ENCODE data around the gene LMNTD2.

The LMNTD2 gene

DNA sequence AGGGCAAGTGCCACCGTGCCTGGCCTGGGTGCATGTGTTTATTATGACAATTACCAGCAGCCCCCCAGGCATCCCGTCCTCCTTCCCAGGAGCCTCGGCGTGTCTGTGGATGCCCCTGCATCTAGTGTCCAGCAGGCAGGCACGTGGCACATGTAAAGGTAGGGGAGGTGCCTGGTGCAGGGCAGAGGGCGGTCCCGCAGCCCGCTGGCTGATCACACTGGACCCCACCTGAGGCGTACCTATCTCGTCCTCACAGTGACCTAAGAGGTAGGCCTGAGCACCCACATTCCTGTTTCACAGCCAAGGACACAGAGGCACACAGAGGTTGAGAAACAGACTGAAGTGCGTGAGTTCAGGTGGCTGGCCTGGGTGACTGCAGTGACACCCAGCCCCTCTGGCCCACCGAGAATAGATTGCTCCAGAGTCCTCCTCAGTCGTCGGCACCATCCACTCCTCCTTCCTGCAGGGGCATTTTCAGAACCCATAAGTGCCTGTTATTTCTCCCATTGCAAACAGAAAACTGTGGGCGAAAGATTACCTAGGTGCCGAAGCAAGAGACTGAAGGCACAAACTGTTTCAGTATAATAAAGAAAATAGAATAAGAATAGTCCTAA, 12.7 kb upstream of the LMNTD2 start:
- no peaks in the 10 kb centered on the region for H3K36me3 ChIP-seq (ENCODE audit: control insufficient read depth, insufficient read depth, low read length)
- peaks cover 2% of the 10 kb centered on the region; the same call in 1 of the 2 replicates for H3K27me3 ChIP-seq (replicated peaks; ENCODE audit: control insufficient read depth, insufficient read depth, low read length)
- no peak overlapping the region for H3K4me3 ChIP-seq (replicated peaks; ENCODE audit: low read depth, low read length)
- DNase-seq (ENCODE audit: extremely low read depth, insufficient read length): no peak
- TF ChIP-seq, protein P1, sequence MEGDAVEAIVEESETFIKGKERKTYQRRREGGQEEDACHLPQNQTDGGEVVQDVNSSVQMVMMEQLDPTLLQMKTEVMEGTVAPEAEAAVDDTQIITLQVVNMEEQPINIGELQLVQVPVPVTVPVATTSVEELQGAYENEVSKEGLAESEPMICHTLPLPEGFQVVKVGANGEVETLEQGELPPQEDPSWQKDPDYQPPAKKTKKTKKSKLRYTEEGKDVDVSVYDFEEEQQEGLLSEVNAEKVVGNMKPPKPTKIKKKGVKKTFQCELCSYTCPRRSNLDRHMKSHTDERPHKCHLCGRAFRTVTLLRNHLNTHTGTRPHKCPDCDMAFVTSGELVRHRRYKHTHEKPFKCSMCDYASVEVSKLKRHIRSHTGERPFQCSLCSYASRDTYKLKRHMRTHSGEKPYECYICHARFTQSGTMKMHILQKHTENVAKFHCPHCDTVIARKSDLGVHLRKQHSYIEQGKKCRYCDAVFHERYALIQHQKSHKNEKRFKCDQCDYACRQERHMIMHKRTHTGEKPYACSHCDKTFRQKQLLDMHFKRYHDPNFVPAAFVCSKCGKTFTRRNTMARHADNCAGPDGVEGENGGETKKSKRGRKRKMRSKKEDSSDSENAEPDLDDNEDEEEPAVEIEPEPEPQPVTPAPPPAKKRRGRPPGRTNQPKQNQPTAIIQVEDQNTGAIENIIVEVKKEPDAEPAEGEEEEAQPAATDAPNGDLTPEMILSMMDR (IDR thresholded peaks at IDR 0.05; ENCODE audit: insufficient read depth, low read length, poor library complexity, severe bottlenecking): no peak

DNA sequence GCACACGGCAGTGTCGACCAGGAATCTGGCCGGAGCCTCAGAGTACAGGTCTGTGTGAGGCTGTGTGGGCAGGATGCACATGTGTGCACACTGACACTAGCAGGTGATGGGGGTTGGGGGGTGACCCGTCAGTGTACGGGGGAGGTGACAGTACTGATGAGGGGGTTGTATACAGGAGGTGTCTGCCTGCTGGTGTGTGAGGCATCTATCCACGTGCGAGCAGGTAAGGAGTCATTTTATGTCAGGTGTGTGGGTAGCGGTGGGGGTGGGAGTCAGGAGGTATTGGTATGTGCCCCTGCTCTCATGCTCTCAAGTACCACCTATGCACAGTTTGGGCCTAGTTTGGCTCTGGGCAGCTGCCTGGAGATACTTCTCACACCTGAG, 11.3 kb upstream of the LMNTD2 start:
- Histone ChIP-seq H3K4me3 (replicated peaks; ENCODE audit: low read depth, low read length) (no peak overlapping the region), H3K36me3 (ENCODE audit: control insufficient read depth, insufficient read depth, low read length) (no peaks in the 10 kb centered on the region), H3K27me3 (replicated peaks; ENCODE audit: control insufficient read depth, insufficient read depth, low read length) (peaks cover 2% of the 10 kb centered on the region; the same call in 1 of the 2 replicates)
- TF ChIP-seq, protein P1 (IDR thresholded peaks at IDR 0.05; ENCODE audit: insufficient read depth, low read length, poor library complexity, severe bottlenecking): no peak
- DNase-seq (ENCODE audit: extremely low read depth, insufficient read length): no peak

DNA sequence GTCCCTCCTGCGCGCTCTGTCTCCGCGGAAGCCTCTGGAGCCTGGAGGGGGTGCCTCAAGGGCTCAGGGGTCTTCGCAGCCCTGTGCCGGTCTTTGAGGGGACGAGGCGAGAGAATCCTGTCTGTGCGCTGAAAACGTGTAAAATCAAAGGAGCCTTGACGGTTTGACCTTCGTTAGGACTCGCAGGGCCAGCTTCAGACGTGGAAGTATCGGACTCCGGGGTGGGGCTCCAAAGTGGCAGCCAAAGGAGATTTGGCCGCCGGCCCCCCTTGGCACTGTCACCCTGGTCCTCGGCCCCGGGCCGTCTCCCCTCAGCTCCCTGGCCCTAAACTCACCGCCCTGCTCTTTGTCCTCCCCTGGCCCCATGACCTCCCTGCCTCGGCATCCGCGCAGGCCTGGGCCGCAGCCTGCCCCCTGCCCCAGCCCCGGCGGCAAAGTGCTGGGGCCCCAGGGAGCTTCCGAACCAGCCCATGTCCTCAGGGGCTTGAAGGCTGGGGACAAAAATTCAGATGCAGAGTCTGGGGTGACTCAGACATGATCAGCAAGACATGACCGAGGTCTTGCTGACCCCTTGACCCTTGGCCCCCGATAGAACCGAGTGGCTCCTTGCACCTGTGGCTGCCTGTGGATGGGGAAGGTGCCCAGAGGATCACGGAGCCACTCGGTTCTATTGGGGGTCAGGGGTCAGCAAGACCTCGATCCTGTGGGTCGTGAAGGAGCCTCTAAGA, 8.8 kb upstream of the LMNTD2 start:
- no peaks in the 10 kb centered on the region for H3K27me3 ChIP-seq (replicated peaks; ENCODE audit: control insufficient read depth, insufficient read depth, low read length)
- no peak for DNase-seq (ENCODE audit: extremely low read depth, insufficient read length)
- peaks cover 3% of the 10 kb centered on the region for H3K36me3 ChIP-seq (ENCODE audit: control insufficient read depth, insufficient read depth, low read length)
- peak overlapping the region; percentile 72 for H3K4me3 ChIP-seq (replicated peaks; ENCODE audit: low read depth, low read length)
- TF ChIP-seq, protein P1 (IDR thresholded peaks at IDR 0.05; ENCODE audit: insufficient read depth, low read length, poor library complexity, severe bottlenecking): no peak

- DNase-seq (ENCODE audit: extremely low read depth, insufficient read length): peak; percentile 98
- TF ChIP-seq, protein P1 (IDR thresholded peaks at IDR 0.05; ENCODE audit: insufficient read depth, low read length, poor library complexity, severe bottlenecking): no peak
- H3K36me3 ChIP-seq (ENCODE audit: control insufficient read depth, insufficient read depth, low read length): peaks cover 5% of the 10 kb centered on the region
- H3K27me3 ChIP-seq (replicated peaks; ENCODE audit: control insufficient read depth, insufficient read depth, low read length): no peaks in the 10 kb centered on the region
- H3K4me3 ChIP-seq (replicated peaks; ENCODE audit: low read depth, low read length): peak overlapping the region; percentile 76
Observed at GRCh38 chr11:568306-569157, 8.0 kb upstream of the LMNTD2 start.

- peak overlapping the region; percentile 76 for H3K4me3 ChIP-seq (replicated peaks; ENCODE audit: low read depth, low read length)
- TF ChIP-seq, protein P1 (IDR thresholded peaks at IDR 0.05; ENCODE audit: insufficient read depth, low read length, poor library complexity, severe bottlenecking): no peak
- H3K27me3 ChIP-seq (replicated peaks; ENCODE audit: control insufficient read depth, insufficient read depth, low read length): no peaks in the 10 kb centered on the region
- H3K36me3 ChIP-seq (ENCODE audit: control insufficient read depth, insufficient read depth, low read length): peaks cover 5% of the 10 kb centered on the region
- DNase-seq (ENCODE audit: extremely low read depth, insufficient read length): no peak
Observed at GRCh38 chr11:567629-568292, 7.2 kb upstream of the LMNTD2 start.

Measured in GM06990 (cell line).